Measurements from ENCODE around the gene KIF26A.

KIF26A gene

DNA sequence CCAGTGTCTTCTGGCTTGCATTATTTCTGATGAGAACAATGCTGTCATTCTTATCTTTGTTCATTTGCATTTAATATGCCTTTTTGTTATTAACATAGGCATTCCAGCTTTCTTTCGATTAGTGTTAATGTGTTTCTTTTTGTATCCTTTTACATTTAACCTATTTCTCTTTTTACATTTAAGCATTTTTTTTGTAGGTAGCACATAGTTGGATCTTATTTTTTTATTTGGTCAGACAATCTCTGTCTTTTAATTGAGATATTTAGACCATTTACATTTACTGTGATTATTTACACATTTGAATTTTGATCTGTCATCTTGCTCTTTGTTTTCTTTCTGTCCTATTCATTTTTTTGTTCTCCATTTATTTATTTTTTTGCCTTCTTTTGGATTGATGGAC, 14.5 kb upstream of the KIF26A start:
- no peak for DNase-seq
- H3K36me3 ChIP-seq (replicated peaks): no peaks in the 10 kb centered on the region
- TF ChIP-seq, protein P1, sequence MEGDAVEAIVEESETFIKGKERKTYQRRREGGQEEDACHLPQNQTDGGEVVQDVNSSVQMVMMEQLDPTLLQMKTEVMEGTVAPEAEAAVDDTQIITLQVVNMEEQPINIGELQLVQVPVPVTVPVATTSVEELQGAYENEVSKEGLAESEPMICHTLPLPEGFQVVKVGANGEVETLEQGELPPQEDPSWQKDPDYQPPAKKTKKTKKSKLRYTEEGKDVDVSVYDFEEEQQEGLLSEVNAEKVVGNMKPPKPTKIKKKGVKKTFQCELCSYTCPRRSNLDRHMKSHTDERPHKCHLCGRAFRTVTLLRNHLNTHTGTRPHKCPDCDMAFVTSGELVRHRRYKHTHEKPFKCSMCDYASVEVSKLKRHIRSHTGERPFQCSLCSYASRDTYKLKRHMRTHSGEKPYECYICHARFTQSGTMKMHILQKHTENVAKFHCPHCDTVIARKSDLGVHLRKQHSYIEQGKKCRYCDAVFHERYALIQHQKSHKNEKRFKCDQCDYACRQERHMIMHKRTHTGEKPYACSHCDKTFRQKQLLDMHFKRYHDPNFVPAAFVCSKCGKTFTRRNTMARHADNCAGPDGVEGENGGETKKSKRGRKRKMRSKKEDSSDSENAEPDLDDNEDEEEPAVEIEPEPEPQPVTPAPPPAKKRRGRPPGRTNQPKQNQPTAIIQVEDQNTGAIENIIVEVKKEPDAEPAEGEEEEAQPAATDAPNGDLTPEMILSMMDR (IDR thresholded peaks at IDR 0.05; ENCODE audit: low read depth, low read length, missing control alignments): no peak
- in situ Hi-C loops (cut with HindIII; ENCODE audit: low pct_ligation_motif_present, low sequenced_read_pairs): no loop called here
- H3K27ac ChIP-seq: no peak overlapping the region
- H3K27me3 ChIP-seq (replicated peaks): no peaks in the 10 kb centered on the region
- H3K4me3 ChIP-seq (ENCODE audit: low read depth, low read length): no peak overlapping the region

DNA sequence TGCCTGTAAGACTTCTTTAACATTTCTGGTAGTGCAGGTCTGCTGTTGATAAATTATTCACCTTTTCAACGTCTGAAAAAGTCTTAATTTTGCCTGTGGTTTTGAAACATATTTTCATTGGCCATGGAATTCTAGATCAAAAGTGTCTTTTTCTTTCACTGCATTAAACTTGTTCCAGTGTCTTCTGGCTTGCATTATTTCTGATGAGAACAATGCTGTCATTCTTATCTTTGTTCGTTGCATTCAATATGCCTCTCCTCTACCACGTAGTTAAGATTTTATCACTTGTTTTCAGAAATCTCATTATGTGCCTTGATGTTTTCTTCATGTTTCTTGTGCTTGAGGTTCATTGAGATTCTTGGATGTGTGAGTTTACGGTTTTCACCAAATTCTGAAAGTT, 13.4 kb upstream of the KIF26A start:
- TF ChIP-seq, protein P1 (IDR thresholded peaks at IDR 0.05; ENCODE audit: low read depth, low read length, missing control alignments): no peak
- Histone ChIP-seq H3K27ac (no peak overlapping the region), H3K27me3 (replicated peaks) (no peaks in the 10 kb centered on the region), H3K36me3 (replicated peaks) (no peaks in the 10 kb centered on the region), H3K4me3 (ENCODE audit: low read depth, low read length) (no peak overlapping the region)
- in situ Hi-C loops (cut with HindIII; ENCODE audit: low pct_ligation_motif_present, low sequenced_read_pairs): no loop called here
- DNase-seq: no peak

DNA sequence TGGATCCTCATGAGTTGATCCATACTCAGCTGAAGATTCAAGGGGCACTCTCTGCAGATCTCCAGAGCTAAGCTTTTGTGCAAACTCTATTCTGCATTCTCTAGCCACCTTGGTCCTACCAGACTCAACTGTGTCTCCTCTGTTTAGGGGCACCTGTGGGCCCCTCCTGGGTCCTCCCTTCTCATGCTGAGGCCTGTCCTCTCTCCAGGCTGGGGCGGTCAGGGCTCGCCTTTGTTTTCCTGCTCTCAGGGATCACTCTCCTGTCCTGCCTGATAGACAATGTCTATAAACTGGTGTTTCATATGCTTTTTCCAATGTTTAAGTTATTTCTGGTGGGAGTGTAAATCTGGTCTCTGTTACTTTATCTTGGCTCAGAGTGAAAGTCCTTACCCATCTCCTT, 11.6 kb upstream of the KIF26A start:
- in situ Hi-C loops (cut with HindIII; ENCODE audit: low pct_ligation_motif_present, low sequenced_read_pairs): no loop called here
- no peak for DNase-seq
- H3K27me3 ChIP-seq (replicated peaks): no peaks in the 10 kb centered on the region
- TF ChIP-seq, protein P1 (IDR thresholded peaks at IDR 0.05; ENCODE audit: low read depth, low read length, missing control alignments): no peak
- H3K4me3 ChIP-seq (ENCODE audit: low read depth, low read length): no peak overlapping the region
- H3K36me3 ChIP-seq (replicated peaks): no peaks in the 10 kb centered on the region
- no peak overlapping the region for H3K27ac ChIP-seq

DNA sequence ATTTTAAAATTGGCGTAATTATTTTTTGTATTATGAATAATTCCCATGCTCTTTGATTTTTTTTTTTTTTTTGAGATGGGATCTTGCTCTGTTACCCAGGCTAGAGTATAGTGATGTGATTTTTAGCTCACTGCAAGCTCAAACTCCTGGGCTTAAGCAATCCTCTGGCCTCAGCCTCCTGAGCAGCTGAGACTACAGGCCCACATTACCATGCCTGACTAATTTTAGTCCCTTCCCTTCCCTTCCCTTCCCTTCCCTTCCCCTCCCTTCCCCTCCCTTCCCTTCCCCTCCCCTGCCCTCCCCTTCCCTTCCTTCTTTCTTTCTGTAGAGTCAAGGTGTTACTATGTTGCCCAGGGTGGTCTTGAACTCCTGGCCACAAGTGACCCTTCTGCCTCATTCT, 9.4 kb upstream of the KIF26A start:
- TF ChIP-seq, protein P1 (IDR thresholded peaks at IDR 0.05; ENCODE audit: low read depth, low read length, missing control alignments): no peak
- H3K27me3 ChIP-seq (replicated peaks): no peaks in the 10 kb centered on the region
- in situ Hi-C loops (cut with HindIII; ENCODE audit: low pct_ligation_motif_present, low sequenced_read_pairs): no loop called here
- DNase-seq: no peak
- no peaks in the 10 kb centered on the region for H3K36me3 ChIP-seq (replicated peaks)
- H3K4me3 ChIP-seq (ENCODE audit: low read depth, low read length): no peak overlapping the region
- no peak overlapping the region for H3K27ac ChIP-seq

DNA sequence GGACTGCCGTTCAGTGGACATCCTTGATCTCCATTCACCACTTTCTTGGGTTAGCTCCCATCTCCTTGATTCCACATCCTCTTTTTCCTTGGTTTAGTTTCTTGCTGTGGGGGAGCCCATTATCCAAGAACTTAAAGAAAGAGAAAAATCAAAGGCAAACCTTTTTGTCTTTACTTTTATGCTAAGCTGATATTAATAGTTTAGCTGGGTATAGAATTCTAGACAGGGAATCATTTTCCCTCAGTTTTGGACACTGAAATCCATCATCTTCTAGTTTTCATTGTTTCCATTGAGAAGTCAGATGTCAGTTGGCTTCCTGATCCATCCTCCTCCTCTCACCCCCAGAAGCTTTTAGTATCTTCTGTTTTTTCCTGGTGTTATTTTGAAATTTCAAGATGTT, 8.8 kb upstream of the KIF26A start:
- Histone ChIP-seq H3K36me3 (replicated peaks) (no peaks in the 10 kb centered on the region), H3K27ac (no peak overlapping the region), H3K27me3 (replicated peaks) (no peaks in the 10 kb centered on the region), H3K4me3 (ENCODE audit: low read depth, low read length) (no peak overlapping the region)
- DNase-seq: no peak
- TF ChIP-seq, protein P1 (IDR thresholded peaks at IDR 0.05; ENCODE audit: low read depth, low read length, missing control alignments): no peak
- in situ Hi-C loops (cut with HindIII; ENCODE audit: low pct_ligation_motif_present, low sequenced_read_pairs): no loop called here

DNA sequence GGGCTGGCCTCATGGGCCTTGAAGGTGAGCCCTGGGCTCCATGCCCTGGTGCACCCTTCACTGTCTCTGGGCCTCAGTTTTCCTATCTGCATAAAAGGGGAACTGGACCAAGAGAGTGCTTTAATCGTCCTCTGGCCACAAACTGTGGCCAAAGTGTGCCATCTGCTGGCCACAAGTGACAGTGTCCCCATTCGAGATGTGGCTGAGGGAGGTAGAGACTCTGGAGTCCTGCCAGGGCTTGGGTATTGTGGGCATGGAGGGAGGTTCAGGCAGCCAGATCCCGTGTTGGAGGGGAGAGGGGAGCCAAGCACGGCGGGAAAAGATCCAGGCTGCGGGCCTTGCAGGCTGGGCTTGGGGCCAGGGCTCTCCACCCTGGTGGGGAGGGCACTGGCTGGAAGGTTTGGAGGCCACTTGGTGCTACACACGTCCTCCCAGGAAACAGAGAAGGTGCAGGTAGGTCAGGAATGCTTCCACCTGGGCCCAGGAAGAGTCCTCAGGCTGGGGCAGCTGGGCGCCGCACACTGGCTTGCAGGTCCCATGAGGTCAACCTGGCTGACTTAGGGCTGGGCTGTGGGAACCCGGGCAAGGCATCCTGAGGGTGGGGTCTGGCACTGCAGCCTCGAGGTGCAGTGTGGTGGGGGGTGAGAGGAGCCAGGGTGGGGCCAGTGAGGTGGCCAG, 7.3 kb upstream of the KIF26A start:
- Histone ChIP-seq H3K27ac (no peak overlapping the region), H3K36me3 (replicated peaks) (no peaks in the 10 kb centered on the region), H3K4me3 (ENCODE audit: low read depth, low read length) (no peak overlapping the region), H3K27me3 (replicated peaks) (peaks cover 13% of the 10 kb centered on the region)
- TF ChIP-seq, protein P1 (IDR thresholded peaks at IDR 0.05; ENCODE audit: low read depth, low read length, missing control alignments): peak; percentile 68
- in situ Hi-C loops (cut with HindIII; ENCODE audit: low pct_ligation_motif_present, low sequenced_read_pairs): no loop called here
- DNase-seq: no peak

All from brain microvascular endothelial cell (primary cell).